Measurements from ENCODE around the gene SLC22A31.
"Not testable (repeated sequence)": the region's sequence is repeated elsewhere in the genome, so short reads cannot be mapped to it uniquely, and the experiment has no call there.

SLC22A31 gene

DNA sequence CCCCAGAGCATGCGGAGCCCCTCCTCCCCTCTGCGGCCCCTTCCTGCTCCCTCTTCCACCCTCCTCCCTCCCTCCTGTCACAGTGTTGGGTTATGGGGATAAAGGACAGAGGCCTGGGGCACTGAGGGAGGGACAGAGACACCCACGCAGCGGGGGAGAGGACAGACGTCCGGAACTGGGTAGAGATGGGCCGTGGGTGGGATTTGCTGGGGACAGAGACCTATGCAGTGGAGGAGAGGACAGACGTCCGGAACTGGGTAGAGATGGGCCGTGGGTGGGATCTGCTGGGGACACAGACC, 34.7 kb downstream of the SLC22A31 start:
- DNase-seq (ENCODE audit: low read depth in 3 of 3): not testable (repeated sequence)

DNA sequence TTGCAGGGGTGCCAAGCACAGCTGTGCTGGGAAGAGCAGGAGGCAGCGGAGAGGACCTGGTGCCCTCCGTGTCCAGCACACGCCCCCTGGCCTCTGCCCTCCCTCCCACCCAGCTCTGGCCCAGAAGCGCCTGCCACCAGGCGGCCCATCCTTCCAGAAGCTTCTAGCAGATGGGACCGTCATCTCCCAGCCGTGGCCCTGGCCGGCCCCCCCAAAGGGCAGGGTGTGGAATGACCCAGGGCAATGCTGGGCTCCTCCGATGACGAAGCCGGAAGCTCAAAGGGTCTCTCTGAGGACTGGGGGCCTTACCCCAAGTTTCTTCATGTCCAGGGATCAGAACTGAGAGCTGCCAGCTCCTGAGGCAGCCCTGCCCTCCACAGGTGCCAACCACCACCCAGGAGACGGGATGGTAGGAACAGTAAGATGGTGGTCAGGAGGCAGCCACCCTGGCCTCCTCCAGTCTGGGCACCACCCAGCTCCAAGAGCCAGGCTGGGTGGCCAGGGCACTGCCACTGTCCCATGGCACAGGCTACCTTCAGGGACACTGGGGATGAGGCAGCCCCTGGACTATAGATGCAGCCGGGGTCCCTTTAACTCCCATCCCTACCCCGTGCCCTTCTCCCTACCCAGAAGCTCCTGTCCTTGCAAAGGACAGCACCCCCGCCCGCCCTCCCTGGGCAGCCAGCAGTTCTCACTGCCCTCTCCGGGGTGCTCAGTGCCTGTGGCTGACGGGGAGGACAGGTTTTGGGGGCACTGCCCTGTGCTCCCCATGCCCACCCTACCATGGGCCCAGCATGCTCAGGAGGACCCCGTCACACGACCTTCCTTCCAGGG, 35.3 kb downstream of the SLC22A31 start:
- no peak for DNase-seq (ENCODE audit: low read depth in 3 of 3)

GRCh38 chr16:89164436-89164835, 35.9 kb downstream of the SLC22A31 start:
- no peak for DNase-seq (ENCODE audit: low read depth in 3 of 3)

GRCh38 chr16:89163297-89163696, 37.0 kb downstream of the SLC22A31 start:
- DNase-seq (ENCODE audit: low read depth in 3 of 3): no peak

DNA sequence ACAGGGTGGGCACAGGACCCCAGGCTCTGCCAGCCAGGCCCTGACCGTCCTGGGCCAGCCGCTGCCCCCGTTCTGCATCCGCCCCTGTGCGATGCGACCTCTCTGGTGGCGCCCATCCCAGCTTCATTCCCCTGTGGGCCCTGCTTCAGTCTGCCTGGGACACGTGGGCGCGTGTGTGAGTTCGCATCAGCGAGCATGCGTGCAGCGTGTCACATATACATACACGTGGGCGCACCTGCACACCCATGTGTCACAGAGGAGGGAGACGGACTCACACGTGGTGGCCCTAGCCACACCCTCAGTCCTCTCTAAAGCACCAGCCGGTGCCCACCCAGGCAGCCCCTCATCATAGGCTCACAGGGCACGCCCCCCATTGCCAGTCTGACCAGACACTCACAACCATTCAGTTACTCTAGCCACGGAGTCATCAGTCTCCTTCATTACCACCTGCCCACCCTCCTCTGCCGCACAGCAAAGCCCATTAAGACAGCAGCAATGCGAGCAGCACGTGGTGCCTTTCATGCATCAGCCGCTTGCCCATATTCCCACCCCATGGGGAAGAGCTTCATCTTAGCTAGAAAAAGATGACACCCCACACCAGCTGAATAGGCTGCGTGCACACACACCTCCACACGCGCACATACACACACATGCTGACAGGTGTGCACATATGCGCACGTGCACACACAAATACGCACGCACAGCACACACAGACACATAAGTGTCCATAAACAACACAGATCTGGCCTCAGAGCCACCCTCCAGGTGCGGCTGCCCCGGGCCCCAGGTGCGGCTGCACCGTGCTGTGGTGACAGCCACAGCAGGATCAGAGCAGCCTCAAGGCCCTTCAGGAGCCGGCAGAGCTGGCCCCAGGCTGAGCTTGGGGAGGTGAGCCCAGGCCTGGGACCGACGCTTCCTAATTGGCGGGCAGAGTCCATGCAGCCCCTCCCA, 38.3 kb downstream of the SLC22A31 start:
- DNase-seq (ENCODE audit: low read depth in 3 of 3): no peak

- DNase-seq (ENCODE audit: low read depth in 3 of 3): no peak
Observed at GRCh38 chr16:89160977-89161701, 39.2 kb downstream of the SLC22A31 start.

GRCh38 chr16:89159850-89160354, 40.4 kb downstream of the SLC22A31 start:
- no peak for DNase-seq (ENCODE audit: low read depth in 3 of 3)

- no peak for DNase-seq (ENCODE audit: low read depth in 3 of 3)
Observed at GRCh38 chr16:89159066-89159849, 41.1 kb downstream of the SLC22A31 start.

DNA sequence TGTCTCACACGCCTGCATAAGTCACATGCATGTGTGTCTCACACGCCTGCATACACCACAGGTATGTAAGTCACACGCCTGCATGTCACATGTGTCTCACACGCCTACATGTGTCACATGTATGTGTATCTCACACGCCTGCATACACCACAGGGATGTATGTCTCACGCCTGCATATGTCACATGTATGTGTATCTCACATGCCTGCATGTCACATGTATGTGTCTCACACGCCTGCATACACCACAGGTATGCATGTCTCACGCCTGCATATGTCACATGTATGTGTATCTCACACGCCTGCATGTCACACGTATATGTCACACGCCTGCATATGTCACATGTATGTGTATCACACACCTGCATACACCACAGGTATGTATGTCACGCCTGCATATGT, 42.6 kb downstream of the SLC22A31 start:
- DNase-seq (ENCODE audit: low read depth in 3 of 3): no peak

- DNase-seq (ENCODE audit: low read depth in 3 of 3): no peak
Observed at GRCh38 chr16:89156740-89157645, 43.3 kb downstream of the SLC22A31 start.

- no peak for DNase-seq (ENCODE audit: low read depth in 3 of 3)
Observed at GRCh38 chr16:89155851-89156739, 44.2 kb downstream of the SLC22A31 start.

DNA sequence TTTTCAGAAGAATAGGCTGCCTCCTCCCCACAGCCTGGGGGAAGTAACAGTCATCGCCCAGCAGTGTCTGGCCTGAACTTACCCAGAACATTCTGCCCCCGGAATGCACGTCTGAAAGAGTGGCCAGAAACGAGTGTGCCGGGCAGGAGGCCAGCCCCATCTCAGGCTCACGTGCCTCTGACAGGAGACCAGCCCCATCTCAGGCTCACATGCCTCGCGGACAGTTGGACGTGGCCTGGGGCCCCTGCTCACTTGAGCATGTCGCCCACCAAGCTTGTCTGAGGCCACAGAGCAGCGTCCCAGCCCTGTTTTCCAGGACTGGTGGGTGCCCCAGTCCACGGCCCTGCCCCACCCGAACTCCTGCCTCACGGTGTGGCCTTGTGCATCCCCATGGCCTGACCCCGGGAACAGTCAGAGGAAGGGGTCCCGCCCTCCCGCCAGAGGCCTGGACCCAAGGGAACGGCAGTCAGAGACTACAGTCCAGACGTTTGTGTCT, 45.1 kb downstream of the SLC22A31 start:
- no peak for DNase-seq (ENCODE audit: low read depth in 3 of 3)

GRCh38 chr16:89154390-89155183, 45.8 kb downstream of the SLC22A31 start:
- DNase-seq (ENCODE audit: low read depth in 3 of 3): no peak

DNA sequence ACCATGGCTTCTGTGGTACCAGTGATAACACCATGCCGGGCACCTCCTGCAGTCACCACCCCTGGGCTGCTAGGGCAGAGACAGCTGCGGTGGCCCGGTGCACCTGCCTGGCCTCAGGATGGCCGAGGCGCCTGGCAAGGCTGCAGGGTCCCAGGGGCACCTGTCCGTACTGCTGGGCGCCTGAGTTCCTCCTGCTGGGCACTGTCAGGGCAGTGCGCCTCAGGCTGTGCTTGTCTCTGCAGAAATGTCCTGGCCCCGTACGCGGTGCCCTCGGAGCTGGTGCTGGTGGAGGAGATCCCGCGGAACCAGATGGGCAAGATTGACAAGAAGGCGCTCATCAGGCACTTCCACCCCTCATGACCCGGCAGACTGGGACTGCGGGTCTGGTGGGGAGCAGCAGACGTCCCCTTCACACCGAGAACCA, 46.5 kb downstream of the SLC22A31 start:
- no peak for DNase-seq (ENCODE audit: low read depth in 3 of 3)

DNA sequence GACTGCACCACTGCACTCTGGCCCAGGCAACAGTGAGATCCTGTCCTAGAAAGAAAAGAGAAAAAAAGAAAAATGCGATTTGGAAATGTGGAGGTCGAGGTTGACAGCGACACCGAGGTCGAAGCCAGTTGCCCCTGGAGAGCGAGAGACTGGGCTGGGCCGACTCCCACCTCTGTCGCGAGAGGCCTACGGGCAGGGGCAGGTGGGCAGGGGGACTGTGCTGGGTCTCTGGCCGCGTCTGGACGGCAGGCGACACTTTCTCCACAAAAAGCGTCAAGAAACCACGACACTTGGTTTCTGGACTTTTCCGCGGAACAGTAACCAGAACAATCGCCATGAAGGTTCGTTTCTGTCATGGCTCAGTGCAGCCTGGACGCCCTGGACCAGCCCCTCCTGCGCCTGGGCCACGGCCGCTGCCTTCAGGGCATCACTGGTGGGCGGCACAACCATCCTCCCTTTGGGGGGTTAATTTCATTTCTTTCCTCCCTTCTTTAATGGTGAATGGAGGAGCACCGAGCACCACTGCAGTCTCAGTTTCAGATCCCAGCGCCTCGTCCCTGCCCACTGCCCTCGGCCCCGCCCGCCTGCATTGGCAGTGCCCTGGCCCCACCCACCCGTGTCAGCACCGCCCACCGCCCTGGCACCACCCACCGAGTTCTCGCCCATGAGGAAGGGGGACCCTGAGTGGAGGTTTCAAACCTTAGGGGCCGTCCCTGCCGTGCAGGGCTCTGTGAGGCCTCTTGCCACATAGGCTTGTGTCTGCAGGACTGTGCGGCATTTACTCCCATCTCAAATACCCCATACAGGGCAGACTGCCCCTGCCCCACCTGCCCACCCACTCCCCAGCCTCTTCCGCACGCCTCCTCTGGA, 47.3 kb downstream of the SLC22A31 start:
- DNase-seq (ENCODE audit: low read depth in 3 of 3): no peak

DNA sequence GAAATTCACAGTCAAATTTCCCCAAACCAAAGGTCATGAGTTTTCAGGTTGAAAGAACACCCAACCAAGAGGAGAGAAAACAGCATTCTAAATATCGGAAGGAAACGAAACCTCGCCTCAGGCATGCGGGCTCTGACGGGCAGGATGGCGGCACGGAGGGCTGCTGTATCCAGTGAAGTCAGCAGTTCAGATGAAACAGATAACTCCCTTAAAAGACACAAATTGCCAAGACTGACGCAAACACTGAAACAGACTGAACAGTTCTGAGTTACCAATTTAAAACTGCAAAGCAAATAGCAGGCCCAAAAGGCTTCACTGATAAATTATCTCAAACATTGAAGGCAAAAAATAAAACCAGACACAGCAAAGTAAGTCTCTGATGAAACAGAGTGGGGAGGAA, 49.4 kb downstream of the SLC22A31 start:
- no peak for DNase-seq (ENCODE audit: low read depth in 3 of 3)
